Inflammatory macrophage treated with lipopolysaccharide for 1 hour (primary cell): ENCODE measurements around the gene SCG5.

Experiments
- DNase-seq, 2 donors: peaks; one replicate each; pipeline ENCODE4 v3.0.0-alpha.2; 2020 to 2022

Gene SCG5

GRCh38 chr15:32729700-32730395 is 88.3 kb downstream of the SCG5 start:
- DNase-seq = no peak

GRCh38 chr15:32730677-32731654 is 89.5 kb downstream of the SCG5 start:
- DNase-seq = no peak

DNA sequence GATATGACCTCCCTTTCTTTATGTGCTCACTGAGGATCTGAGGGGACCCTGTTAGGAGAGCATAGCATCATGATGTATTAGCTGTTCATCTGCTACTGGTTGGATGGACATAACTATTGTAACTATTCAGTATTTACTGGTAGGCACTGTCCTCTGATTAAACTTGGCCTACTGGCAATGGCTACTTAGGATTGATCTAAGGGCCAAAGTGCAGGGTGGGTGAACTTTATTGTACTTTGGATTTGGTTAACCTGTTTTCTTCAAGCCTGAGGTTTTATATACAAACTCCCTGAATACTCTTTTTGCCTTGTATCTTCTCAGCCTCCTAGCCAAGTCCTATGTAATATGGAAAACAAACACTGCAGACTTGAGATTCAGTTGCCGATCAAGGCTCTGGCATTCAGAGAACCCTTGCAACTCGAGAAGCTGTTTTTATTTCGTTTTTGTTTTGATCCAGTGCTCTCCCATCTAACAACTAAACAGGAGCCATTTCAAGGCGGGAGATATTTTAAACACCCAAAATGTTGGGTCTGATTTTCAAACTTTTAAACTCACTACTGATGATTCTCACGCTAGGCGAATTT is 91.2 kb downstream of the SCG5 start:
- no peak for DNase-seq

GRCh38 chr15:32733281-32733680 is 91.8 kb downstream of the SCG5 start:
- no peak for DNase-seq

GRCh38 chr15:32735989-32736700 is 94.6 kb downstream of the SCG5 start:
- DNase-seq = no peak

DNA sequence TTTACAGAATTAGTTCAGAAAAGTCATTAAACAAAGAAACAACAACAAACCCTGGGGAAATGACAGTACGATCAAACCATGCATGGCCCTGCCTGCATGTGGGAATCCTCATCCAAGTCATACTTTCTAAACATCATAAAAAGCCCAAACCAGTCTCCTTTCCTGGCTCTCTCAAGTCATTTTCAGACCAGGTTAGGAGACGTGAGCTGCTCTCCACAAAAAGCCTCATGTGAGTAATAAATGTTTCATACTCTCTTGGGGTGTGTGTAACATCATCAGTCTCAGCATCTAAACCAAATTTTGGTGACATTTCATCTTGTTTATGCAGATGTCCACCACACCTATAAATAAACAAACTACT is 95.2 kb downstream of the SCG5 start:
- no peak for DNase-seq

DNA sequence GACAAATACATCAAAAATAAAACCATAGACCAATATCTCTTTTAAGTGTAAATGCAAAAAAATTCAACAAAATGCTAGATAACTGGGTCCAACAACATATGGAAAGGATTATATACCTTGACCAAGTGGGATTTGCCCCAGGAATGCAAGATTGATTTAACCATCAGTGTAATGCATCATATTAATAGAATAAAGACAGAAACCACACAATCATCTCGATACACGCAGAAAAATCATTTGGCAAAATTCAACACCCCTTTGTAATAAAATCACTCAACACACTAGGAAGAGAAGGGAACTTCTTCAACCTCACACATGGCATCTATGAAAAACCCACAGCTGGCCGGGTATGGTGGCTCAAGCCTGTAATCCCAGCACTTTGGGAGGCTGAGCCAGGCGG is 95.8 kb downstream of the SCG5 start:
- no peak for DNase-seq

- no peak for DNase-seq
Measured at GRCh38 chr15:32738666-32739065, 97.2 kb downstream of the SCG5 start.

GRCh38 chr15:32739522-32740063 is 98.1 kb downstream of the SCG5 start:
- DNase-seq = no peak

GRCh38 chr15:32743411-32744140 is 102.1 kb downstream of the SCG5 start:
- peak in 1 of 2 donors; percentile 22 for DNase-seq

GRCh38 chr15:32746116-32746857 is 104.8 kb downstream of the SCG5 start:
- DNase-seq = no peak
